BE2C (cell line): Measurements from ENCODE around the gene GLI3.

ENCODE experiments used
- DNase-seq: peaks from one replicate; pipeline ENCODE4 v3.0.0-alpha.2; 2020
- H3K27me3 ChIP-seq: fragments of 250-450 bp; sonication (Bioruptor Pico); 2 replicates; pipeline ENCODE4 v1.5.1; 2020; ENCODE audit warnings: mild to moderate bottlenecking
- H3K36me3 ChIP-seq: fragments of 250-450 bp; sonication (Bioruptor Pico); 2 replicates; pipeline ENCODE4 v1.5.1; 2020; ENCODE audit warnings: mild to moderate bottlenecking
- H3K4me1 ChIP-seq: fragments of 250-450 bp; sonication (Bioruptor Pico); 2 replicates; pipeline ENCODE4 v1.5.1; 2020
- H3K4me3 ChIP-seq: 2 replicates; pipeline ENCODE4 v1.5.1; 2011; ENCODE audit warnings: low read depth, low read length
- H3K9me3 ChIP-seq: fragments of 250-450 bp; sonication (Bioruptor Pico); 2 replicates; pipeline ENCODE4 v1.5.1; 2020
- TF ChIP-seq, protein P1 (sequence below): IDR thresholded peaks from 2 replicates; pipeline ENCODE4 v1.5.1; 2012; ENCODE audit warnings: mild to moderate bottlenecking, low read depth, low read length

Gene GLI3

DNA sequence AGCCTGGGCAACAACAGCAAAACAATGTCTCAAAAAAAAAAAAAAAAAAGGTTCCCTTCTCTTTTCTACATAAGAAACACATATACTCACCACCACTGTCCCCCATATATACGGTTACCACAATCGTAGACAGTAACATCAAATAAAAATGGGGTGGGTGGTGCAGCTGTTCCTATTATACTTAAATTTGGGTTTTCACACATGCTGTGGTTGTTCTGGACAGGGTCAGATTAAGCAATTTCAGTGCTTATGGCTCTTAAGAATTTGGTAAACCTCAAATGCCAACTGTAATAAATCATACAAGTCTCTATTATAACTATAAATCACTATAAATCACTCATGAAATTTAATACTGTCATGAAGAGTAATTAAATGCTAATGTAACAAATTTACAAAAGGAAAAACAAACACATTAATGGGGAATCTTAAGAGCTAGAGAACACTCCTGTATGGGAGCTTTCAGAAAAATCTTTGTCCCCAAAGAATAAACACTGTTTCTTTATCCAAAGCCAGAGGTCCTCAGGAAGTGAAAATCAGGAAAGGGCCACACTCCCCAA, 143.6 kb downstream of the GLI3 start:
- Histone ChIP-seq H3K9me3 (no peaks in the 10 kb centered on the region), H3K4me1 (no peaks in the 10 kb centered on the region), H3K27me3 (no peaks in the 10 kb centered on the region), H3K36me3 (no peaks in the 10 kb centered on the region), H3K4me3 (no peak overlapping the region)
- TF ChIP-seq, protein P1, sequence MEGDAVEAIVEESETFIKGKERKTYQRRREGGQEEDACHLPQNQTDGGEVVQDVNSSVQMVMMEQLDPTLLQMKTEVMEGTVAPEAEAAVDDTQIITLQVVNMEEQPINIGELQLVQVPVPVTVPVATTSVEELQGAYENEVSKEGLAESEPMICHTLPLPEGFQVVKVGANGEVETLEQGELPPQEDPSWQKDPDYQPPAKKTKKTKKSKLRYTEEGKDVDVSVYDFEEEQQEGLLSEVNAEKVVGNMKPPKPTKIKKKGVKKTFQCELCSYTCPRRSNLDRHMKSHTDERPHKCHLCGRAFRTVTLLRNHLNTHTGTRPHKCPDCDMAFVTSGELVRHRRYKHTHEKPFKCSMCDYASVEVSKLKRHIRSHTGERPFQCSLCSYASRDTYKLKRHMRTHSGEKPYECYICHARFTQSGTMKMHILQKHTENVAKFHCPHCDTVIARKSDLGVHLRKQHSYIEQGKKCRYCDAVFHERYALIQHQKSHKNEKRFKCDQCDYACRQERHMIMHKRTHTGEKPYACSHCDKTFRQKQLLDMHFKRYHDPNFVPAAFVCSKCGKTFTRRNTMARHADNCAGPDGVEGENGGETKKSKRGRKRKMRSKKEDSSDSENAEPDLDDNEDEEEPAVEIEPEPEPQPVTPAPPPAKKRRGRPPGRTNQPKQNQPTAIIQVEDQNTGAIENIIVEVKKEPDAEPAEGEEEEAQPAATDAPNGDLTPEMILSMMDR, result no peak
- no peak for DNase-seq

DNA sequence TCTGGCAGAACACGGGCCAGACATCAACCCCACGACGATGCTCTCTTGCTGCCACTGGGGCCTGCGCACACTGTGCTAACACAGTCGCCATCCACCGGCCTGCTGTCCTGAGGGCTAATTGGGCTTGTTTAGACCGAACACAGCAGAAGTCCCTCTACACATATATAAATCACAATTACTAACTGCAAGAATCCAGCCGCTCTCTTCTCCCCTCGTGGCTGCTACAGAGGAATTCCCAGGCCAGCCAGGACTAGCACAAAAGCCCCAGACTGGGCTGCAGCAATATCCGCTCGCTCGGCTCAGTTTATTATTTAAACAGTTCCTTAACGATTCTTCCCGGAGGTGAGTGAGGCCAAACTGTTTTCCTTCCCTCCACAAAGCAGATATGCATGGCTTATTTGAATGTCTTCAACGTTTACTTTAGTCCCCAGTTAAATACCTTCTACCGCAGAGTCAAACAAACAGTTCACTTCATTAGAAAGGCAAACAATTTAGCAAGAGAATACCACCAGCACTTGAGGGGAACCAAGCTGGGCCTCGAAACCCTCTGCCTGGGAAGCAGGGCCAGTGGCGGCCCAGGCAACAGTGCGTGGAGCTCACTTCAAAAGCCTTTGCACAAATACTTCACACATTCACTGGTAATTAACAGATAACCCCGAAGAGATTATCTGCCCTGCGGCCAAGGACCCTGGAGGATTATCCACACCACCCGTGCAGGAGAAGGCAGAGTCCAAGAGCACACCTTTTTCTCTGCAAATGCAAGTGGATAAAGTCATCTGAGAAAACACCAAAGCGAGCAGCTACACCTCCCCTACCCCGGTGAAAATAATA, 145.3 kb downstream of the GLI3 start:
- DNase-seq, result no peak
- Histone ChIP-seq H3K27me3 (no peaks in the 10 kb centered on the region), H3K4me3 (no peak overlapping the region), H3K9me3 (no peaks in the 10 kb centered on the region), H3K36me3 (no peaks in the 10 kb centered on the region), H3K4me1 (no peaks in the 10 kb centered on the region)
- TF ChIP-seq, protein P1, result no peak

DNA sequence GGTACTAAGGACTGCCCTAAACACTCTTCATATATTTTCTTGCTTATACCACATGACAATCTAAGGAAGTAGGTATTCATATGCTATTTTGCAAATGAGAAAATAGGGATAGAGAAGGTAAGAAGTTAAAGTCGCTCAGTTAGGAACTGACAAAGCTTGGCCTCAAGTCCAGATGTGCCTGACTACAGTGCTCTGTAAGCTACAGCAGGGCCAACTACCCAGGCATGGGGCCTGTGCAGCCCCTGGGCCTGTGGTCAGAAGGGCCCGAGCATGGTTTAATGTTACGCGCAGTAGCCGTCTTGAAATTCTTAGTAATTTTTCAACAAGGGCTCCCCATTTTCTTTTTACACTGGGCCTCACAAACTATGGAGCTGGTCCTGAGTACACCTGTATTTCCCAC, 146.2 kb downstream of the GLI3 start:
- Histone ChIP-seq H3K36me3 (no peaks in the 10 kb centered on the region), H3K27me3 (no peaks in the 10 kb centered on the region), H3K4me3 (no peak overlapping the region), H3K4me1 (no peaks in the 10 kb centered on the region), H3K9me3 (no peaks in the 10 kb centered on the region)
- TF ChIP-seq, protein P1, result no peak
- DNase-seq, result no peak

DNA sequence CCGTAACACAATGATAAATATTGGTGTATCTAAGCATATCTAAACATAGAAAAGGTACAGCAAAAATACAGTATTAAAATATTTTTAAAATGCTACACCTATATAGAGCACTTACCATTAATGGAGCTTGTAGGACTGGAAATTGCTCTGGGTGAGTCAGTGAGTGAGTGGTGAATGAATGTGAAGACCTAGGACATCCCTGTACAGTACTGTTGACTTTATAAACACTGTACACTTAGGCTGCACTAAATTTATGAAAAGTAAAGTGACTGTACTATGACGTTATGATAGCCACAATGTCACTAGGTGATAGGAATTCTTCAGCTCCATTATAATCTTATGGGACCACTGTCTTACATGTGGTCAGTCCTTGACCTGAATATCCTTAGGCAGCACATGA, 147.0 kb downstream of the GLI3 start:
- H3K27me3 ChIP-seq, result no peaks in the 10 kb centered on the region

DNA sequence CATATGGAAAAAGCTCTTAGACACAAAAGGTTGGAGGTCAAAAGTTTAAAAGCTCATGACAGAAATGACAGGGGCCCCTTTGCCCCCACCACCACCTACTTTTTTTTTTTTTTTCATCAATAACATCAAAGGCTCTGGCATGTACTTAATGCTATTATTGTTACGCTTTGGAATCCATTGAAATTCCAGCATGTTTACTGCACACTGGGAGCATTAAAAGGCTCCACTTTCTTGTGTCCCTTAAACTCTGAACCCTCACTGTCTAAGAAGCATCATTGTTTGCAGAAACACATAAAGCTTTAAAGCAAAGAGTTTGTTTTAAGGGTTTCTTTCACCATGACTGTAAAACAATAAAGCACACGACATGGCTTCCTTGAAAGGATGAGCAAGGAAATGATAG, 149.4 kb downstream of the GLI3 start:
- H3K27me3 ChIP-seq, result no peaks in the 10 kb centered on the region
- TF ChIP-seq, protein P1, result no peak

More for the DNA sequence above, 147.0 kb downstream of the GLI3 start:
- Histone ChIP-seq H3K4me3 (no peak overlapping the region), H3K36me3 (no peaks in the 10 kb centered on the region), H3K9me3 (no peaks in the 10 kb centered on the region), H3K4me1 (no peaks in the 10 kb centered on the region)
- no peak for DNase-seq
- TF ChIP-seq, protein P1, result no peak

DNA sequence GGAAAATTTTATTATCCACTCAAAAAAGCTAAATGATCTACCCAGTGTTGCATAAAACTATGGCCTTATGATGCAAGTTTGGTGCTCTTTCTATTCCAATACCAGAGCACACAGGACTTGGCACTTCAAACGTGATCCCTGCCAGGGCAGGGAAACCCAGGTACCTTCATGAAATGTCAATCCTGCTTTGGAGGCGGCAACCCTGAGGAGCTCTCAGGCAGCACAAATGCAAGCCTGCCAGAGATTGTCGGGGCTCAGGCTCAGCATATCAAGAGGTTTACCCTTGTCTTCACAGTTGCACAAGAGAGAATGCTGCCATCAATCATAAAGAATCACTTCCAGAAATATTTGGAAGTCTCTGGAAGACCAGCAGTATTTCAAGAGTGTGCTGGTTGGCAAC, 151.5 kb downstream of the GLI3 start:
- TF ChIP-seq, protein P1, result no peak

More for the DNA sequence above, 149.4 kb downstream of the GLI3 start:
- Histone ChIP-seq H3K4me3 (no peak overlapping the region), H3K36me3 (no peaks in the 10 kb centered on the region), H3K9me3 (no peaks in the 10 kb centered on the region), H3K4me1 (no peaks in the 10 kb centered on the region)
- DNase-seq, result no peak

More for the DNA sequence above, 151.5 kb downstream of the GLI3 start:
- H3K9me3 ChIP-seq, result no peaks in the 10 kb centered on the region
- H3K4me3 ChIP-seq, result no peak overlapping the region
- no peaks in the 10 kb centered on the region for H3K4me1 ChIP-seq
- H3K36me3 ChIP-seq, result no peaks in the 10 kb centered on the region
- no peak for DNase-seq
- H3K27me3 ChIP-seq, result no peaks in the 10 kb centered on the region
